HG02840 (cell line): ENCODE measurements around the gene ZNF277.

ENCODE experiments used
- ATAC-seq: cut with Tn5 transposase; IDR thresholded peaks from one replicate; pipeline ENCODE4 v1.9.1; 2021; ENCODE audit warnings: mild to moderate bottlenecking, moderate library complexity, moderate number of reproducible peaks; ENCODE audit not compliant: unreplicated experiment, low FRiP score

ZNF277 gene

DNA sequence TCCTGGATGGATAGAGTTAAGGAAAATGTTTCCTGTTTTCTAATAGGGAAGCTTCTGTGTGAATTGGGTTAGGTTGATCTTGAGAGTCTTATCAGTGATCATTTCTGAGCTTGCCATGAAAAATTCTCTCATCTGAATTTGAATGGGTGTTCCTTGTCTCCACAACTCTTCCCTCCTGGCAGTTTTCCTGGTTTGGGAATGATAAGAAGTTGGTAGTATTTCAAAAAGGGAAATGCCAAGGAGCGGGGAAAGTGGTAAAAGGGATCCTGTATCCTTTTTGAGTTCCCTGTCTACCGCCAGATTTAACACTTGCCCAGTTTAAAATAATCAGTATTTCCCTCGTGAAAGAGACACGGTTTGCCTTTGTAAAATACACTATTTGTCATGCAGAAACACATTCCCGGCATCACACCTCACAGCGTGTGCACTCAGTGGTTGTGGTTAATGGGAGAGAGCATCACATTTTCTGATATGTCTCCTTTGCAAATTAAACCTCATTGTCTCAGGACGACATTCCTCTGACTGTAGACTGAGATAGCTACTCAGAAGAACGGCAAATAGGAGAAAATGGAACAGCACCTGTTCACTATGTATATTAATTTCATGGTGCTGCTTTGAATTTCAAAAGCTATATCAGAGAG, 130.6 kb downstream of the ZNF277 start:
- no peak for ATAC-seq

- ATAC-seq, result no peak
Observed at GRCh38 chr7:112337892-112338291, 131.4 kb downstream of the ZNF277 start.

DNA sequence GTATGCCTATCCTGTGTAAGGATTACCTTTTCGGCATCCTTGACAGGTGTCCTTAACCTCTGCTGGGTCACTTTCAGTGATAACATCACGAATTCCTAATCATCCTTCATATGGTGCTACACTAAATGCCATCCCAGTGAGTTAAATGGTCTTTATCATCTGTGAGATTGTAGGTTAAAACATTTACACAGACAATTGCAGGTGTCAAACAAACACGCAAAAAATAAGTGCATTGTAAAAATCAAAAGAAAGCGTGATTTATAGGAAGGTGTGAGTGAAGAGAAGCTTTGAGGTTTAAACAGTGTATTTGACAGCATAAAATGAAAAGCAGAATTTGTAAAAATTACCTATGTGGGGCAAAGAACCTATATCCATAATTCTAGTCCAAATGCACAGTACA, 132.3 kb downstream of the ZNF277 start:
- no peak for ATAC-seq

- ATAC-seq, result no peak
Observed at GRCh38 chr7:112341464-112341863, 135.0 kb downstream of the ZNF277 start.

GRCh38 chr7:112346381-112347060, 140.0 kb downstream of the ZNF277 start:
- no peak for ATAC-seq

DNA sequence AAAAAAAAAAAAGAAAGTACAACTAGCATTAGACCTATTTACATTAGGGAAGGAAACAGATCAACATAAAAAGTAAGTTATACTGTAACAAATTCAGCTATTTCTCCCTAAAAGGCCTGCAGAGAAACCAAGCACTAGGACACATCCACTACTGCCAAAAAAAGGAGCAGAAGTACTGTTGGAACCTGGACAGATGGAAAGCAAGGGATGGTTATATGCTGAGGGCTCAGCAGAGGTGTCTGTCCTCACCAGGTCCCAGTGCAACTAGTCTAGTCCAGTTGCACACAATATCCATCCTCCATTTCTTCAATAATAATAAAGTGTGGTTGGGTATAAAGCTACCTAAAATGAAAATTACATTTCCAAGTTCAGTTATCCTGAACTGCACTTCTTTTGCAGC, 140.6 kb downstream of the ZNF277 start:
- ATAC-seq, result no peak

DNA sequence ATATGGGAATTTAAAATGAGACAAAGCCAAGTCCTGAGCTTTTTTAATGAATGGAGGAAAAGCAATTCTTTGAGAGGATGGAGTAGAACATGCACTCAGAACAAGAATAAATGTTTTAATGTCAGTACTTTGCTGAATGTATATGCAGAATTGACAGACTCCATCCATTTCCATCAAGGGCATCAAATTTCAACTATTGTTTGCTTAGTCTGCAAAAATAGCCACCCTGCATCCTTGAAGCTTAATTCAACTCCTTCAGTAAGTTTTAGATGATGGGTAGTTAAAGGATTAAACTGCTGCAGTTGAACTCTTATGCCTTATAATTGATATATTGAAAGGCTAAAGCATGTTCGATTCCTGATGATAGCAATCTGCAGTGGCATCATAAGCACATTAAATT, 144.1 kb downstream of the ZNF277 start:
- ATAC-seq, result no peak

GRCh38 chr7:112356596-112356995, 150.1 kb downstream of the ZNF277 start:
- no peak for ATAC-seq

- ATAC-seq, result no peak
Observed at GRCh38 chr7:112357136-112357535, 150.6 kb downstream of the ZNF277 start.

DNA sequence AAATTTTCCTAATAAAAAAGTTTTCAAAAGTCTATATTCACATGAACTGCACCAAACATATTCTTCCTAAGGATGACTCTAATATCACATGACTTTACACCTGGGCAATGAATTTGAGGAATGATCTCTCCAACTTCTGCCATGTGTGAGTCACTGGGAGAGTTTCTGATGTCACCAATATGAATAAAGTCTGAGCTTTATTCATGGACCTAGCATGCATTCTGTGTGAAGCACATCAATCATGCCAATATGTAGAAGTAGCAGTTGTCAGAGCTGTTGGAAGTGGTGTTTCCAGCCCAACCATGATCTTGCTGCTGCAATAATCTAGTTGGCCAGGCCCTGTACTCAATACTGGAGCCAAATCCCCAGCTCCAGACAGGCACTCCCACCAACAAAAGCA, 152.0 kb downstream of the ZNF277 start:
- no peak for ATAC-seq

GRCh38 chr7:112359086-112359485, 152.6 kb downstream of the ZNF277 start:
- no peak for ATAC-seq

DNA sequence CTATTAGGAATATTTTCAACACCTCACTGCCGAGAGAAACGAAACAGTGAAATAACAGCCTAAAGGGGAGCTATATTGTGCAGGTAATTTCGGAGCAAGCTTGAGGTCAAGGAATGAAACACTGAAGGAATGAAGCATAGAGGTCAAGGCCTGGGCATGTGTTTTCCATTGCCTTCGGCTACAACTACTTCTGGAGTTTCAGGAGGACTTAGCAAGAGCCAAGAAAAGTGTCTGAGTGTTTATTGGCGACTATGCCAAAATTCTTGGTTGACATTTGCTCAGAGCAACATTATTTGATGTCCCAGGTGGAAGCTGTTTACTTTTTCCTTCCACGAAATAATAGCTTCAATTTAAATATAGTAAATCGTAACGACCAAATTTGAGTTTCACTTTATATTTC, 154.2 kb downstream of the ZNF277 start:
- no peak for ATAC-seq

- ATAC-seq, result no peak
Observed at GRCh38 chr7:112361154-112361553, 154.7 kb downstream of the ZNF277 start.

GRCh38 chr7:112362053-112362650, 155.7 kb downstream of the ZNF277 start:
- no peak for ATAC-seq

DNA sequence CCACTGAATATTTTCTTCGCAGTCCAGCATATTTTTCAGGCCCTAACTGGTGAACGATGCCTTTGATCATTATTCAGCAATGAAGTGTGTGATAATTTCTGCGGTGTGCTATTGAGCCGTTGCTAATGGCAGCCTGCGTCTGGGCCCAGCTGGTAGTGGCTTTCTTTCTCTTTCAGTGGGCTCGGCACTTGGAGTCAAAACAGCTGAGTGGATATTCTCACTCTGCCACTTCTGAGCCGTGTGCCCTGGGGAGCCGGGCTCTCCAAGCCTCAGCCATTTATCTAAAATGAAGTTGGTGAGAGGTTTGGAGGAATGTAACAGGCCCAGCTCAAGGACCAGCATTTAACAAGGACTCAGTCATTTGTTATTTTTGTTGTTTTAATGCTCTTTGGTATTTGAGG, 156.2 kb downstream of the ZNF277 start:
- no peak for ATAC-seq

- ATAC-seq, result no peak
Observed at GRCh38 chr7:112364388-112364787, 157.9 kb downstream of the ZNF277 start.

DNA sequence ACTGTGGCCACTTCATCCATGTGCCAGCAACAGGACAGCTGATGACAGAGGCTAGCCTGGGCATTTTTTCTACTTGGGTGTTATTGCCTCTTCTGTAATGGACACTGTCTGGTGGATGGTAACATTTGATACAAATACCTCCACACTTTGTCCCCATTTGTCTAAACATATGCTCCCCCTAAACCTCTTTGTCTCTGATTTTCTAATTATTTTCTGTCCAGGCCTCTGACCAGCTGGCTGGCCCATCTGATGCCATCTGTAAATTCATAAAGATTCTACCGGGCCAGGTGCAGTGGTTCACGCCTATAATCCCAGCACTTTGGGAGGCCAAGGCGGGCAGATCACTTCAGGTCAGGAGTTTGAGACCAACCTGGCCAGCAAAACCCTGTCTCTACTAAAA, 159.1 kb downstream of the ZNF277 start:
- ATAC-seq, result no peak

GRCh38 chr7:112366886-112367285, 160.4 kb downstream of the ZNF277 start:
- no peak for ATAC-seq

- no peak for ATAC-seq
Observed at GRCh38 chr7:112370436-112370835, 163.9 kb downstream of the ZNF277 start.

GRCh38 chr7:112371701-112372100, 165.2 kb downstream of the ZNF277 start:
- ATAC-seq, result no peak

- no peak for ATAC-seq
Observed at GRCh38 chr7:112372101-112372500, 165.6 kb downstream of the ZNF277 start.

DNA sequence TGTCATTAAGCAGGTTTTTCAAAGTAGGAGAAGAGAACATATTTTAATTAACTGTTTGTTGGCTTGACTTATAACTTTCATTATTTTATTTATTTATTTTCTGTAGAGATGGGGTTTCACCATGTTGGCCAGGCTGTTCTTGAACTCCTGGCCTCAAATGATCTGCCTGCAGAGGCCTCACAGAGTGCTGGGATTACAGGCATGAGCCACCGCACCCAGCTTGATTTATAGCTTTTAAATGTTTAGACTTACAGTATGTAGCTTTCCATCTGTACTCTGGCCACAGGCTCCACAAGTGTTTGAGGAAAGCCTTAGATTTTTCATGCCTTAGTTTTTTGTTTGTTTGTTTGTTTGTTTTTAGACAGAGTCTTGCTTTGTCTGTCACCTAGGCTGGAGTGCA, 171.1 kb downstream of the ZNF277 start:
- no peak for ATAC-seq
